Transverse colon (tissue), 4 donors: ENCODE measurements around the gene MMP19. TPM values are rescaled to one million over a fixed set of nuclear protein-coding genes. Genes with fewer than 3 reads are reported as not detected.

Experiments used
- DNase-seq: peaks from one replicate; pipeline ENCODE4 v3.0.0-alpha.2; 2019
- H3K27ac ChIP-seq, 4 donors: fragments of 200-600 bp; sonication (generic); 2 replicates each; pipeline ENCODE4 v1.5.1; 2016 to 2018; ENCODE audit warnings: inconsistent platforms in 4 of 4
- H3K27me3 ChIP-seq: fragments of 200-600 bp; sonication (generic); 2 replicates; pipeline ENCODE4 v1.5.1; 2017; ENCODE audit warnings: inconsistent platforms
- H3K36me3 ChIP-seq, 4 donors: fragments of 200-600 bp; sonication (generic); 2 replicates each; pipeline ENCODE4 v1.5.1; 2017 to 2019; ENCODE audit warnings: inconsistent platforms in 4 of 4
- H3K4me1 ChIP-seq, 4 donors: fragments of 200-600 bp; sonication (generic); 2 replicates each; pipeline ENCODE4 v1.5.1; 2017 to 2020; ENCODE audit warnings: inconsistent platforms in 4 of 4
- H3K4me3 ChIP-seq, 4 donors: fragments of 200-600 bp; sonication (generic); 1 replicate in 1 of 4; 2 replicates in 3 of 4; pipeline versions ENCODE4 v1.5.1 to v1.6.1; 2017 to 2019; ENCODE audit warnings: inconsistent platforms in 4 of 4
- H3K9me3 ChIP-seq, 2 donors: fragments of 200-600 bp; sonication (generic); 2 replicates each; pipeline ENCODE4 v1.5.1; 2017 to 2019; ENCODE audit warnings: inconsistent platforms in 2 of 2
- CTCF ChIP-seq, 5 experiments: fragments of 200-600 bp in 3 of 5; fragments of 450-650 bp in 2 of 5; sonication (generic) in 3 of 5; IDR thresholded peaks; 1 replicate in 2 of 5; 2 replicates in 3 of 5; pipeline ENCODE4 v1.5.1; 2016 to 2017; ENCODE audit warnings: antibody characterized with exemption in 5 of 5, inconsistent platforms in 3 of 5, mild to moderate bottlenecking in 2 of 5, moderate library complexity in 1 of 5
- EP300 ChIP-seq: sonication (generic); formaldehyde crosslinking; IDR thresholded peaks from one replicate; pipeline ENCODE4 v1.6.1; 2017; ENCODE audit warnings: antibody characterized with exemption, low read depth
- POLR2A ChIP-seq: fragments of 450-650 bp; IDR thresholded peaks from one replicate; pipeline ENCODE4 v1.6.1; 2016; ENCODE audit warnings: antibody characterized with exemption, mild to moderate bottlenecking, moderate library complexity
- POLR2AphosphoS5 ChIP-seq, 3 donors: sonication (generic); formaldehyde crosslinking; IDR thresholded peaks; one replicate each; pipeline ENCODE4 v1.6.1; 2016; ENCODE audit warnings: antibody characterized with exemption in 3 of 3
- WGBS, 2 donors: methylation state at CpG; one replicate each; pipeline ENCODE4 v1.1.5; 2018; ENCODE audit warnings: low coverage in 1 of 2; 5-methylcytosine and 5-hydroxymethylcytosine counted together
- in situ Hi-C, 4 donors: fragments of 200-750 bp; cut with MboI; loops; one replicate each; pipeline versions ENCODE4 v1.15.0 to v1.15.1; 2017; ENCODE audit warnings: low sequenced_read_pairs in 3 of 4, low pct_ligation_motif_present in 1 of 4, low pct_unique_long_range_greater_than_20kb in 1 of 4
- intact Hi-C: fragments of 100-400 bp; cut with DNase I; formaldehyde crosslinking; loops from one replicate; pipeline ENCODE4 v1.15.1; 2023; ENCODE audit warnings: low total_unique reads
- total RNA-seq, 4 donors: library from RNA; depleted of rRNA; stranded (reverse); fragments of >200 nt; gene quantifications; one replicate each; pipeline ENCODE4 v1.1.0, GENCODE V29; 2016

MMP19 gene
- total RNA-seq, 4 donors from 2014 or later: 5.2 to 29.2 (median 14.8) TPM

- no peak for DNase-seq
- H3K27me3 ChIP-seq: no peaks in the 10 kb centered on the region
- H3K36me3 ChIP-seq: no peaks in the 10 kb centered on the region
- no peak overlapping the region for H3K4me3 ChIP-seq
- intact Hi-C loops: no loop called here
- in situ Hi-C loops: no loop called here
- H3K9me3 ChIP-seq: peaks cover 0 to 7% of the 10 kb centered on the region in 2 donors
- no peak for TF ChIP-seq POLR2AphosphoS5 (IDR thresholded peaks at IDR 0.05)
- no peak for TF ChIP-seq POLR2A
- no peak for TF ChIP-seq EP300
- H3K4me1 ChIP-seq: no peaks in the 10 kb centered on the region
- H3K27ac ChIP-seq: no peak overlapping the region
Measured at GRCh38 chr12:55862286-55862685, 19.6 kb upstream of the MMP19 start.

- 30 to 82% methylated on average over 1 to 3 of the region's 3 CpGs for WGBS, 2 donors
- H3K9me3 ChIP-seq: peaks cover 0 to 7% of the 10 kb centered on the region in 2 donors
- in situ Hi-C loops: no loop called here
- no peaks in the 10 kb centered on the region for H3K27me3 ChIP-seq
- intact Hi-C loops: no loop called here
- no peaks in the 10 kb centered on the region for H3K4me1 ChIP-seq
- no peak overlapping the region for H3K27ac ChIP-seq
- no peak overlapping the region for H3K4me3 ChIP-seq
- no peaks in the 10 kb centered on the region for H3K36me3 ChIP-seq
- no peak for DNase-seq
- TF ChIP-seq POLR2AphosphoS5 (IDR thresholded peaks at IDR 0.05): no peak
- no peak for TF ChIP-seq POLR2A
- no peak for TF ChIP-seq CTCF (IDR thresholded peaks at IDR 0.05)
- no peak for TF ChIP-seq EP300
Measured at GRCh38 chr12:55861871-55862270, 19.1 kb upstream of the MMP19 start.

GRCh38 chr12:55861396-55861795, 18.7 kb upstream of the MMP19 start:
- WGBS, 2 donors: 88 to 91% methylated on average over 3 to 8 of the region's 8 CpGs

GRCh38 chr12:55852740-55853139, 10.0 kb upstream of the MMP19 start:
- peaks cover 13% of the 10 kb centered on the region for H3K27me3 ChIP-seq
- intact Hi-C loops (no loop called here), in situ Hi-C loops (no loop called here)
- TF ChIP-seq POLR2AphosphoS5 (IDR thresholded peaks at IDR 0.05) (no peak), CTCF (IDR thresholded peaks at IDR 0.05) (no peak), EP300 (no peak), POLR2A (no peak)
- H3K4me1 ChIP-seq: peaks cover 0 to 6% (median under 1%) of the 10 kb centered on the region in 4 donors
- no peak for DNase-seq
- no peak overlapping the region for H3K27ac ChIP-seq
- no peak overlapping the region for H3K4me3 ChIP-seq
- no peaks in the 10 kb centered on the region for H3K9me3 ChIP-seq
- 23 to 39% methylated on average over 1 of the region's 1 CpG for WGBS, 2 donors
- no peaks in the 10 kb centered on the region for H3K36me3 ChIP-seq

More at GRCh38 chr12:55861396-55861795, 18.7 kb upstream of the MMP19 start:
- peaks cover 0 to 7% of the 10 kb centered on the region in 2 donors for H3K9me3 ChIP-seq
- no peaks in the 10 kb centered on the region for H3K4me1 ChIP-seq
- in situ Hi-C loops: no loop called here
- DNase-seq: no peak
- no peaks in the 10 kb centered on the region for H3K27me3 ChIP-seq
- intact Hi-C loops: no loop called here
- H3K36me3 ChIP-seq: no peaks in the 10 kb centered on the region
- no peak overlapping the region for H3K27ac ChIP-seq
- TF ChIP-seq CTCF (IDR thresholded peaks at IDR 0.05): no peak
- no peak for TF ChIP-seq POLR2A
- TF ChIP-seq EP300: no peak
- TF ChIP-seq POLR2AphosphoS5 (IDR thresholded peaks at IDR 0.05): no peak
- no peak overlapping the region for H3K4me3 ChIP-seq

- no peak for DNase-seq
Measured at GRCh38 chr12:55850893-55851292, 8.2 kb upstream of the MMP19 start.

More at GRCh38 chr12:55850893-55851292, 8.2 kb upstream of the MMP19 start:
- no peaks in the 10 kb centered on the region for H3K9me3 ChIP-seq
- H3K27ac ChIP-seq: no peak overlapping the region
- TF ChIP-seq POLR2A: no peak
- no peak for TF ChIP-seq EP300
- no peak for TF ChIP-seq CTCF (IDR thresholded peaks at IDR 0.05)
- TF ChIP-seq POLR2AphosphoS5 (IDR thresholded peaks at IDR 0.05): no peak
- in situ Hi-C loops (no loop called here), intact Hi-C loops (no loop called here)
- H3K27me3 ChIP-seq: peaks cover 15% of the 10 kb centered on the region
- 56 to 95% methylated on average over 1 to 3 of the region's 3 CpGs for WGBS, 2 donors
- H3K4me3 ChIP-seq: no peak overlapping the region
- H3K4me1 ChIP-seq: peaks cover 0 to 11% (median 4%) of the 10 kb centered on the region in 4 donors
- no peaks in the 10 kb centered on the region for H3K36me3 ChIP-seq
